K562 (cell line): Measurements from ENCODE around the gene CMSS1. TPM values are rescaled to one million over a fixed set of nuclear protein-coding genes. Genes with fewer than 3 reads are reported as not detected.

Experiments used
- ATF7 ChIP-seq: fragments of 450-650 bp; IDR thresholded peaks from 2 replicates; pipeline ENCODE4 v1.7.1; 2014; ENCODE audit warnings: mild to moderate bottlenecking, moderate library complexity
- FOSL1 ChIP-seq: fragments of 200-800 bp; sonication (Bioruptor generic); conservative IDR thresholded peaks from 2 replicates; pipeline ENCODE4 v1.6.1; 2016; ENCODE audit warnings: missing genetic modification characterization, missing compliant biosample characterization
- FOXJ3 ChIP-seq: sonication (generic); formaldehyde crosslinking; IDR thresholded peaks from 2 replicates; pipeline ENCODE4 v1.4.0; 2020; ENCODE audit warnings: mild to moderate bottlenecking, missing genetic modification reagents
- HNRNPL ChIP-seq: fragments of 200-400 bp; formaldehyde crosslinking; IDR thresholded peaks from 2 replicates; pipeline ENCODE4 v1.6.1; 2017; ENCODE audit warnings: low read depth, mild to moderate bottlenecking, low read length
- JUND ChIP-seq, 2 experiments: IDR thresholded peaks; 2 replicates in 1 of 2; 3 replicates in 1 of 2; pipeline ENCODE4 v1.6.1; 2011; ENCODE audit warnings: borderline replicate concordance in 2 of 2, low read depth in 2 of 2, low read length in 2 of 2, improper control_type of control experiment in 1 of 2, missing biosample characterization in 1 of 2, missing genetic modification characterization in 1 of 2, missing genetic modification reagents in 1 of 2
- MYC ChIP-seq, 2 experiments: fragments of 250-450 bp in 1 of 2; sonication (Bioruptor Pico) in 1 of 2; IDR thresholded peaks; 2 replicates each; pipeline versions ENCODE4 v1.5.1 to v1.6.1; 2012 to 2021; ENCODE audit warnings: low read depth in 2 of 2, borderline replicate concordance in 1 of 2, improper control_type of control experiment in 1 of 2, low read length in 1 of 2, mild to moderate bottlenecking in 1 of 2, moderate library complexity in 1 of 2
- RBM25 ChIP-seq: fragments of 200-400 bp; formaldehyde crosslinking; IDR thresholded peaks from 2 replicates; pipeline ENCODE4 v1.6.1; 2018; ENCODE audit warnings: low read length, low read depth, moderate library complexity; ENCODE audit not compliant: severe bottlenecking
- TAF1 ChIP-seq: IDR thresholded peaks from 2 replicates; pipeline ENCODE4 v1.6.1; 2011; ENCODE audit warnings: mild to moderate bottlenecking, low read length, moderate library complexity; ENCODE audit not compliant: insufficient read depth, control insufficient read depth, severe bottlenecking; ENCODE audit errors: extremely low read depth
- TARDBP ChIP-seq: fragments of 450-650 bp; IDR thresholded peaks from 2 replicates; pipeline ENCODE4 v1.6.1; 2016
- TCF3 ChIP-seq: sonication (generic); formaldehyde crosslinking; IDR thresholded peaks from 2 replicates; pipeline ENCODE4 v1.4.0; 2020; ENCODE audit warnings: mild to moderate bottlenecking, missing genetic modification reagents
- ZBTB1 ChIP-seq: sonication (generic); formaldehyde crosslinking; IDR thresholded peaks from 2 replicates; pipeline ENCODE4 v1.8.1; 2023; ENCODE audit warnings: missing genetic modification reagents, low read depth, mild to moderate bottlenecking, borderline replicate concordance
- polyA plus RNA-seq, 8 experiments: library from polyadenylated mRNA; depleted of rRNA in 4 of 8; stranded (reverse) in 5 of 8; unstranded in 3 of 8; fragments of >200 nt; fragmentation: Nextera tagmentation in 2 of 8; fragmentation: Illumina TruSeq in 1 of 8; extraction: Ambion mirVana in 2 of 8; extraction: Trizol in 1 of 8; gene quantifications; 2 replicates each; pipeline versions ENCODE4 v1.2.1 to v1.2.3, GENCODE V29; 2011 to 2014; ENCODE audit warnings: inconsistent platforms in 1 of 8, missing spikeins in 1 of 8
- total RNA-seq, 7 experiments: library from RNA; depleted of rRNA in 6 of 7; stranded (reverse); fragments of >200 nt in 6 of 7; fragmentation: Illumina TruSeq in 2 of 7; extraction: Trizol in 2 of 7; gene quantifications; 2 replicates each; pipeline versions ENCODE4 v1.2.1 to v1.2.3, GENCODE V29; 2011 to 2021; ENCODE audit warnings: low replicate concordance in 1 of 7

Gene CMSS1
- total and polyA plus RNA-seq, 9 of the 15 experiments (the other 6 are each of a cell fraction or from before 2014, with no cell fraction given): 46.9 to 109 (median 72.3) TPM

DNA sequence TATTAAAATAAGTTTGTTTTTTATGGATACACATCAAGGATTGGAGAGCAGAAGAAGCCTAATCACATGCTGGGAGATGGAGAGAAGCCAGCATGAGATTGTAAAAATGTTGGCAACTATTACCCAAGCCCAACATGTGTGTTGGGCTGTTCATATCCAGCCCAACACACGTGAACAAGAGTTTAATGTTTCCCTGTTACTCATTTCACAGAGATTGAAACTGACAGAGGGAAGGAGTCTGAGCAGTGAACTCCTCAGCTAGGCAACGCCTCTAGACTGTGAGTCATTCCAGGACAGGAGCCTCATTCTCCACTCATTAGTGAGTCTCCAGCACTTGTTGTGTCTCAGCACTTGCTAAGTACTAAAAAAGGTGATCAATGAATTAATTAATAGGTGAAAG lies 43.2 kb upstream of the CMSS1 start (continued):
- TF ChIP-seq TCF3 (CRISPR knock-in tag) (no peak), MYC (IDR thresholded peaks at IDR 0.05; ENCODE audit: low read depth, low read length) (no peak), MYC (CRISPR knock-in tag; IDR thresholded peaks at IDR 0.05; ENCODE audit: borderline replicate concordance, low read depth) (no peak), RBM25 (peak; percentile 10), TARDBP (no peak), TAF1 (no peak), ZBTB1 (CRISPR knock-in tag) (no peak), ATF7 (0 out of 2 replicates have a peak, but pooled peaks have one; percentile 23), FOXJ3 (CRISPR knock-in tag) (no peak), FOSL1 (tag) (peak; percentile 78), JUND (IDR thresholded peaks at IDR 0.05; ENCODE audit: borderline replicate concordance, low read depth, low read length) (peak; percentile 60), JUND (tag; IDR thresholded peaks at IDR 0.05; ENCODE audit: borderline replicate concordance, low read depth, low read length) (peak; percentile 39; the same call in 2 of the 3 replicates), HNRNPL (no peak)
